Measurements from ENCODE around the gene ASTN2.

ASTN2 gene

GRCh38 chr9:116990592-116990991 is 424.3 kb downstream of the ASTN2 start:
- no peak for TF ChIP-seq CTCF (IDR thresholded peaks at IDR 0.05; ENCODE audit: extremely low read depth, insufficient read depth, missing control alignments)
- DNase-seq (ENCODE audit: low spot score), result no peak
- in situ Hi-C loops (cut with MboI; ENCODE audit: low pct_unique_long_range_greater_than_20kb, low sequenced_read_pairs, unreplicated experiment), result no loop called here

DNA sequence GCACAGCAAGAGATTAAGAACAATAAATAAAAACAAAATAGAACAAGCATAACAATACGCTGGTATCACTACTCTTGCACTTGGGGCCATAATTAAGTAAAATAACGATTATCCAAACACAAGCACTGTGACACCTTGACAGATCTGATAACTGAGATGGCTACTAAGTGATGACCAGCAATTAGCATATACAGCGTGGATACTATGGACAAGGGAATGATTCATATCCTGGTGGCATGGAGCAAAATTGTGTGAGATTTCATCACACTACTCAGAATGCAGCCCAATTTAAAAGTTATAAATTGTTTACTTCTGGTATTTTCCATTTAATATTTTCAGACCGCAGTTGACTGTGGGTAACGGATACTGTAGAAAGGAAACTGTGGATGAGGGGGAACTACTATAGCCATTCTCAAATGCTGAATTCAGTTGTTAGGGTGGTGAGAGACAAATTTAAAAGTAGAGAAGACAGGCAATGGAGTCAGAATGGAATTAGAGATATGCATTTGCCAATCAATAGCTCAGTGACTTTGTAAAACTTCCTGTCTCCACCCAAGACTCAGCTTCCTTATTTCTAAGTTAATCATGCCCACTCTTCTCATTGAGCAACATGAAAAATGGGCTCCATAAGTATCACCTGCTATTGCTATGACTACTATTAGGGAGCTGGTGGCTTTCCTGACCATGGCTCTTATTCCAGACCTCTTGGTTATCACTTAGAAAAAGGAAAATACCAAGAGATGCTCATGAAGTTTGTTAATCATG is 427.0 kb downstream of the ASTN2 start:
- in situ Hi-C loops (cut with MboI; ENCODE audit: low pct_unique_long_range_greater_than_20kb, low sequenced_read_pairs, unreplicated experiment), result no loop called here
- DNase-seq (ENCODE audit: low spot score), result no peak
- no peak for TF ChIP-seq CTCF (IDR thresholded peaks at IDR 0.05; ENCODE audit: extremely low read depth, insufficient read depth, missing control alignments)

- no peak for DNase-seq (ENCODE audit: low spot score)
- in situ Hi-C loops (cut with MboI; ENCODE audit: low pct_unique_long_range_greater_than_20kb, low sequenced_read_pairs, unreplicated experiment), result no loop called here
- no peak for TF ChIP-seq CTCF (IDR thresholded peaks at IDR 0.05; ENCODE audit: extremely low read depth, insufficient read depth, missing control alignments)
Measured at GRCh38 chr9:116986015-116986414, 428.8 kb downstream of the ASTN2 start.

DNA sequence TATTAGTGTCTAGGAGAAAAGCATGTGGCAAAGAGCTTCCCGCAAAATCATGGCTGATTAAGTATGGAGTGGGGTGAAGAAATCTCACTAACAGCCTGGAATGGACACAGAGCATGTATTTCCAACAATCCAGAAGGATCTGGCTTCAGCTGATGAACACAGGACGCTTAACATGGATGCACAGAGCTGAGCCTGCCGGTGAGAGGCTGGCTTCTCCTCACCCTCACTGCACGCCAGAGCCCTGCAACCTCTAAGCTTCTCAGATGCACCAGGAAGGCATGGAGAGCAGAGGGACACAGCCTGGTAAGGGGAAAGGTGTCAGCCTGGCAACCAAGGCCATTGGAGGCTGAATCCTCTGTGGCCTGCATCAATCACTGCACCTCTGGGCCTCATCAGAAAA is 429.3 kb downstream of the ASTN2 start:
- no peak for TF ChIP-seq CTCF (IDR thresholded peaks at IDR 0.05; ENCODE audit: extremely low read depth, insufficient read depth, missing control alignments)
- DNase-seq (ENCODE audit: low spot score), result no peak
- in situ Hi-C loops (cut with MboI; ENCODE audit: low pct_unique_long_range_greater_than_20kb, low sequenced_read_pairs, unreplicated experiment), result no loop called here

DNA sequence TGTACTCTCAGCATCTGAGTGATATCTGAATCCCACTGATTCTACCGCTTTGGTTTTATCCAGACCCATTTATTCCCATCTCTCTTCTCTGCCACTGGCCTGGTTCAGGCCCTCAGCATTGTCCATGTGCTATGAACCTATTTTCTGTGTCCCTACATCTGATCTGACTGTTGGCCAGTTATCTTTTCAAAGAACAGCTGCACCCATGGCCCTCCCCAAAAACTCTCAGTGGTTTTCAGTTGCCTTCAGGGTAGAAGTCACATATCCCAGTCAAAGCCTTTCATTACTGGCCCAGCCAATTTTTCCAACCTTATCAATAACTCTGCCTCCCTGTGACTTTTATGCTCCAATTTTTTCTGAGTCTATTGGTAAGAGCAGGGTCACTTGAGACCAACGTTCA is 430.7 kb downstream of the ASTN2 start:
- TF ChIP-seq CTCF (IDR thresholded peaks at IDR 0.05; ENCODE audit: extremely low read depth, insufficient read depth, missing control alignments), result no peak
- in situ Hi-C loops (cut with MboI; ENCODE audit: low pct_unique_long_range_greater_than_20kb, low sequenced_read_pairs, unreplicated experiment), result no loop called here

GRCh38 chr9:116980582-116981120 is 434.2 kb downstream of the ASTN2 start:
- in situ Hi-C loops (cut with MboI; ENCODE audit: low pct_unique_long_range_greater_than_20kb, low sequenced_read_pairs, unreplicated experiment), result no loop called here
- DNase-seq (ENCODE audit: low spot score), result no peak

More for the DNA sequence above, 430.7 kb downstream of the ASTN2 start:
- DNase-seq (ENCODE audit: low spot score), result no peak

More at GRCh38 chr9:116980582-116981120, 434.2 kb downstream of the ASTN2 start:
- TF ChIP-seq CTCF (IDR thresholded peaks at IDR 0.05; ENCODE audit: extremely low read depth, insufficient read depth, missing control alignments), result no peak

All from GM13977 (cell line).